HepG2 (cell line): ENCODE measurements around the gene RTN4RL2.

ENCODE experiments used
- ZBTB21 ChIP-seq: sonication (generic); formaldehyde crosslinking; IDR thresholded peaks from 2 replicates; pipeline ENCODE4 v1.4.0; 2020; ENCODE audit warnings: missing genetic modification reagents
- ZBTB7A ChIP-seq: sonication (generic); formaldehyde crosslinking; IDR thresholded peaks from 2 replicates; pipeline ENCODE4 v1.8.0; 2022; ENCODE audit warnings: mild to moderate bottlenecking, missing genetic modification reagents

- TF ChIP-seq ZBTB7A (CRISPR knock-in tag) (no peak), ZBTB21 (CRISPR knock-in tag) (no peak)
Observed at GRCh38 chr11:57490456-57491248, 30.3 kb downstream of the RTN4RL2 start.
